HUES6 (cell line): Measurements from ENCODE around the gene TAX1BP1.

ENCODE experiments used
- H3K27ac ChIP-seq: 2 replicates; pipeline ENCODE4 v1.7.0; 2013; ENCODE audit warnings: low read depth, mild to moderate bottlenecking, low read length, inconsistent platforms
- H3K27me3 ChIP-seq: 2 replicates; pipeline ENCODE4 v1.6.1; 2013; ENCODE audit warnings: low read length; ENCODE audit not compliant: control insufficient read depth, insufficient read depth
- H3K36me3 ChIP-seq: 2 replicates; pipeline ENCODE4 v1.6.1; 2013; ENCODE audit warnings: low read length; ENCODE audit not compliant: control insufficient read depth, insufficient read depth
- H3K4me1 ChIP-seq: 2 replicates; pipeline ENCODE4 v1.6.1; 2013; ENCODE audit warnings: low read length; ENCODE audit not compliant: control insufficient read depth, insufficient read depth
- H3K4me3 ChIP-seq: 2 replicates; pipeline ENCODE4 v1.5.1; 2013; ENCODE audit warnings: low read depth, low read length
- H3K9ac ChIP-seq: one replicate; pipeline ENCODE4 v1.6.1; 2013; ENCODE audit warnings: mild to moderate bottlenecking, low read length
- H3K9me3 ChIP-seq: 2 replicates; pipeline ENCODE4 v1.6.1; 2013; ENCODE audit warnings: low read depth, low read length; ENCODE audit not compliant: control insufficient read depth, insufficient read depth

Gene TAX1BP1

DNA sequence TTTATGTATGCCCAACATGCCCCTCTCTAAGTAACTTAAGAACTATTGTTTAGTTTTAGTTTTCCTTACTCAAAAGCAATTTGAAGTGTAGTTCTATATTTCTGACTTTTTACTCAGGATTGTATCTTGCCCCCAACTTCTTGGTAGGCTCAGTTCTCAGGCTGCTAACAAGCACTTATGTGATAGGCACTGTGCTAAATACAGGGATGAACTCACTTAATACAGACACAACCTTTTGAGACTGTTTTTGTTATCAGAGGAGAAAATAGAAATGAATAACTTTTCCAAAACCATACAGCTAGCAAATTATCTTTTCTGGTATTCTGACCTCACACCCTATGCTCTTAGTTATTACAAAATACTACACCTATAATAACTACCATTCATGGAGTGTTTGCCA is 16.3 kb downstream of the TAX1BP1 start:
- H3K4me3 ChIP-seq = no peak overlapping the region
- H3K36me3 ChIP-seq = peaks cover 24% of the 10 kb centered on the region
- no peak overlapping the region for H3K9ac ChIP-seq
- H3K27me3 ChIP-seq = no peaks in the 10 kb centered on the region
- H3K27ac ChIP-seq = no peak overlapping the region
- no peaks in the 10 kb centered on the region for H3K4me1 ChIP-seq
- peaks cover 3% of the 10 kb centered on the region for H3K9me3 ChIP-seq

DNA sequence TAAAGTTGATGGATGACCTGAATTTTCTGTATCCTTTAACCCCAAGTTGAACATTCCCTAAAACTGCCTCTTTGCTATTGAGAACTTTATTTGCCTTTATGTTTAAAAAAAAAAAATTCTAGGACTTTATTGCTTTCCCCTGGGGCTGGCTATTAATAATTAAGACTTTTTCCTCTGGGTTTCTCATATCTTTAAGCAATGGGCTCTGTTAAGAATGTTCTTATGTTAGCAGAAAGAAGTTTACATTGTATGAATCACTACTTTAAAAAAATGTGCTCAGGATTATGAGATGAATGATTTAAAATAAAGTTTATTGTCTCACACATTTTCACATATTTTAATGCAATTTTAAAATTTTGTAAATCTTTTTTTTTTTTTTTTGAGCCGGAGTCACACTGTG is 19.5 kb downstream of the TAX1BP1 start:
- H3K9me3 ChIP-seq = peaks cover 5% of the 10 kb centered on the region
- H3K27ac ChIP-seq = no peak overlapping the region
- no peak overlapping the region for H3K4me3 ChIP-seq
- peaks cover 26% of the 10 kb centered on the region for H3K36me3 ChIP-seq
- no peaks in the 10 kb centered on the region for H3K27me3 ChIP-seq
- no peaks in the 10 kb centered on the region for H3K4me1 ChIP-seq
- no peak overlapping the region for H3K9ac ChIP-seq

DNA sequence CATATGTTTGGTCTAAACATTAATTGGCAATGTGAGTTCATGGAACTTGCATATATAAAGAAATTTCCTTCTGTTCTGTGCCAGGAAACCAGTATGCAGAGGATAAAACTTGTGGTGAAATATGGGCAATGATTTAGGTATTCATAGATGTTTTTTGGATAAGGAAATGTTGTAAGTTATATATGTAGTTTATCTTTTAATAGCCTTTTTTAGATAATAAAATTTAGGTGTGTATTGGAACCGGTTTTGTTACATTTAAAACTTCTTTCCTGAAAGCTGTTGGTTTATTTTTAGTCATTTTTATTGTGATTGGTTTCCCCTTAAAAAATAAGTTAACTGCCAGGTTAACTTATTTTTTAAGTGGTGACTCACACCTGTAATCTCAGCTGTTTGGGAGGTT is 22.1 kb downstream of the TAX1BP1 start:
- Histone ChIP-seq H3K9ac (no peak overlapping the region), H3K27me3 (no peaks in the 10 kb centered on the region), H3K4me1 (no peaks in the 10 kb centered on the region), H3K27ac (no peak overlapping the region), H3K4me3 (no peak overlapping the region), H3K36me3 (peaks cover 27% of the 10 kb centered on the region), H3K9me3 (peaks cover 5% of the 10 kb centered on the region)

DNA sequence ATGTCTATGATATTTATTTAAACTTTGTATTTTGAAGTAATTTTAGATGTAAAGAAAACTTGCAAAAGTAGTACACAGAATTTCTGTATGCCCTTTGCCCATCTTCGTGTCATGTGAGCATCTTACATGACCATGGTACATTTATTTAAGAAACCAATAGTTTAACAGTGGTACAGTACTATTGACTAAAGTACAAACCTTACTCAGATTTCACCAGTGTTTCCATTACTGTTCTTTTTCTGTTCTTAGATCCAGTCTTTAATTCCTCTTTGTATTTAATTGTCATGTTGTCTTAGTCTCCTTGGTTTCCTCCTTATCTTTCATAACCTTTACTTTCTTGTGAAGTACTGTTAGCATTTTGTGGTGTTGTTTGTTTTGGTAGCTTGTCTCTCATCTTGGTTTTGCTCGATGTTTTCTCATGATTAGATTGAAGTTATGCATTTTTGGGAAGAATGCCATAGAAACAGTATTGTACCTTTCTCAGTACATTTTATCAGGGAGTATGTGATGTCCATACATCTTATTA is 24.1 kb downstream of the TAX1BP1 start:
- H3K27ac ChIP-seq = no peak overlapping the region
- peaks cover 16% of the 10 kb centered on the region for H3K36me3 ChIP-seq
- H3K9me3 ChIP-seq = peaks cover 5% of the 10 kb centered on the region

DNA sequence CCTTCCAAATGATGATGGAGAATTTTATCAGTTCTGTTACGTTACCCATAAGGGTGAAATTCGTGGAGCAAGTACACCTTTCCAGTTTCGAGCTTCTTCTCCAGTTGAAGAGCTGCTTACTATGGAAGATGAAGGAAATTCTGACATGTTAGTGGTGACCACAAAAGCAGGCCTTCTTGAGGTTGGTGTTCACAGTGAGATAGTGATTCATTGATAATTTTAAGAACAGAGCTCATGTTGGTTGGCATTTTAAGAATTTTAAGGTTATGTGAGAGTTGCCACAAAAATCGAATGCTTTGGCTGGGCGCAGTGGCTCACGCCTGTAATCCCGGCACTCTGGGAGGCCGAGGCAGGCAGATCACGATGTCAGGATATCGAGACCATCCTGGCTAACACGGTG is 25.9 kb downstream of the TAX1BP1 start:
- Histone ChIP-seq H3K27me3 (no peaks in the 10 kb centered on the region), H3K9ac (no peak overlapping the region), H3K9me3 (peaks cover 5% of the 10 kb centered on the region), H3K36me3 (peaks cover 22% of the 10 kb centered on the region), H3K4me1 (no peaks in the 10 kb centered on the region), H3K27ac (no peak overlapping the region), H3K4me3 (no peak overlapping the region)

More for the DNA sequence above, 24.1 kb downstream of the TAX1BP1 start:
- Histone ChIP-seq H3K27me3 (no peaks in the 10 kb centered on the region), H3K9ac (no peak overlapping the region), H3K4me1 (no peaks in the 10 kb centered on the region), H3K4me3 (no peak overlapping the region)

DNA sequence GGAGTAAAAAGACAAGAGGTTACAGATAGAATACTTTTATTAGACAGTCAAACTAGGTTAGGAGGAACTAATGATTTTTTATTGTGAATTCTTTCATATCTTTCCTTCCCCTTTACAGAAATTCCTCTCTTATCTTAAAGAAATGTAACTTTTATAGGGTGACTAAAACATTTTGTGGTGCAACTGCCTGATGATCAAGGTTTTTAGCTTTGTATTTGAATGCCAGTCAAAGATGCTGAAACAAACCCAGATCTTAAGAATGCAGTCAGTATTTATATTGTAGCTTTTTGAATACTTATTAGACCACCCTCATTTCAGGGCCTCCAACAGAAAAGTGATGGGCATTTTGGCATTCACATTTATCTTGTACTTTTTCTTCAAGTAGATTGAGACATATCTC is 27.4 kb downstream of the TAX1BP1 start:
- Histone ChIP-seq H3K4me3 (no peak overlapping the region), H3K4me1 (no peaks in the 10 kb centered on the region), H3K36me3 (peaks cover 13% of the 10 kb centered on the region), H3K9ac (no peak overlapping the region), H3K27me3 (no peaks in the 10 kb centered on the region), H3K27ac (no peak overlapping the region), H3K9me3 (no peaks in the 10 kb centered on the region)

DNA sequence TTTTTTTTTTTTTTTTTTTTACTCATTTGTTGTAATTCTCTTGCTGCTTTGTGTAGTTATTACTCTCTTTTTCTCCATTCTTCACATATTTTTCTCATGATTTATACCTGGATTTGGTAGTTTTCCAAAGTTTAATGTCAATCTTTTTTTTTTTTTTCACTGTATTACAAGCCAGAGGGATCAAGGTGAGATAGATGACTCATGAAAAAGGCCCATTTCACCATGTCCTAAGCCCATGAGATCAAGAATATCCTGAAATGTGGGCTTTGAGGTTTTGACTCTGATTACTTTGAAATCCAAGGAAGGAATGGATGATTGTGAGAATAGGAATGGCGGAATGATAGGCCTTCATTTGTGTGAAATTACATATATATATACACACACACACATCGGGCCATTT is 31.1 kb downstream of the TAX1BP1 start:
- Histone ChIP-seq H3K9me3 (no peaks in the 10 kb centered on the region), H3K9ac (no peak overlapping the region), H3K27me3 (no peaks in the 10 kb centered on the region), H3K4me3 (no peak overlapping the region), H3K36me3 (peaks cover 8% of the 10 kb centered on the region), H3K27ac (no peak overlapping the region), H3K4me1 (no peaks in the 10 kb centered on the region)

DNA sequence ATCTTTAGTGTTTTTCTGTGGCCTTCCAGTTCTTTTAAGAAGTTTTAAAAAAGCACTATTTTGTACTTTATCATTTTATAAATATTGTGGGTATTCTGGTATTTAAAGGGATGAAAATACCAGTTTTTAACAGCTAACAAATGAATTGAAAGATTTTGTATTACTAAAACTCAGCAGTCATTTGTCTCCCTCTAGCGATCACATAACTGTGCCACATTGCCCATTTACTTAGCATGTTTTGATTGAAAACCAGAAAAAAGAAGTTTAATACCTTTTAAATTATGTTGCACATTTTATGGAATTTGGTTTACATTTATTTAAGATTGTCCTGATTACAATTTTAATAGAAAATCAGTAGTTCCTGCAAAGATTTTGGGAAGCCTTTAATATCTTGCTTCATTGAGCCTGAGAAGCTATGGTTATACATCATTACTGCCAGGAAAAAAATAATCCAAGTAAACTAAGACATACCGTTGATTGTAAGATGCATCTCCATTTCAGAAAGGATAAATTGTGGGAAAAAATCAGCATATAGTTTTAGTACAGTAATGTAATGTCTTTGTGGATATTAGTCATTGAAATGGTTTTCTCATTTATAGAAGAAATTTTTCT is 34.9 kb downstream of the TAX1BP1 start:
- H3K36me3 ChIP-seq = peaks cover 3% of the 10 kb centered on the region; the same call in 1 of the 2 replicates
- H3K27me3 ChIP-seq = no peaks in the 10 kb centered on the region
- H3K27ac ChIP-seq = no peak overlapping the region
- no peak overlapping the region for H3K9ac ChIP-seq
- no peaks in the 10 kb centered on the region for H3K9me3 ChIP-seq
- no peak overlapping the region for H3K4me3 ChIP-seq
- no peaks in the 10 kb centered on the region for H3K4me1 ChIP-seq

DNA sequence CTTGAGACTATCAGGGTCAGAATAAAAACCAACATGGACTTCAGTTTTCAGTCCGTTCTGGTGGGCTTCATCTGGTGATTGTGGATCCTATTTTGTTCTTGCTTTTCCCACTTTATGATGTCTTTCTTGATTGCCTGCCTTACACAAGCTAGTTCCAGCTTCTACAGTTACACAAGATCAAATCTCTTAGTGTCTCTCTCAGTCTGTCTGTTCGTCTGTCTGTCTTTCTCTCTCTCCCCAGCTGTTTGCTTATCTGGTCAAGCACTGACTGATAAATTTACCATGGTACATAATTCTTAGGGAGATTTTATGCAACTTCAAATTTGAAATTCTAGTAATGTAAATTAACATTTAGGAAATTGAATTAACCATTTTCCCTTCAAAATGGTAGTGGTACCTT is 35.8 kb downstream of the TAX1BP1 start:
- no peaks in the 10 kb centered on the region for H3K9me3 ChIP-seq
- no peak overlapping the region for H3K9ac ChIP-seq
- no peak overlapping the region for H3K27ac ChIP-seq
- H3K4me1 ChIP-seq = no peaks in the 10 kb centered on the region
- no peaks in the 10 kb centered on the region for H3K36me3 ChIP-seq
- no peak overlapping the region for H3K4me3 ChIP-seq
- H3K27me3 ChIP-seq = no peaks in the 10 kb centered on the region

DNA sequence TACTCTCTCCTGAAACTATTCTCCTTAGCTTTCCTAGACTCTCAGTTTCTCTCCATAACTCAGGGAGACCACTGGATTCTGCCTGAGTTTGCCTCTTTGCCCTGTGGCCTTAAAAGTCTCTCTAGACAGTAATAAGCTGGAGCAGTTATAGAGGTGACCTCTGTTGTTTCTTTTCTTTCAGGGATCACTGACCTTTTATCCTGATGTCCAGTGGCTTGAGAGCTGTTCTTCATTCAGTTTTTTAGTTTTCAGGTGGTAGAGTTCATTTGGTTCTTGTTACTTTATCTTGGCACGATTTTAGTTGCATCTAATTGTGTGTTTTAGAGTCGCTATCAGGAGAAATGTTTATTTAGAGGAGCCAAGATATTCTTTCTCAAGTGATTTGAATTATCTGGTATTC is 37.7 kb downstream of the TAX1BP1 start:
- H3K4me3 ChIP-seq = no peak overlapping the region
- H3K36me3 ChIP-seq = no peaks in the 10 kb centered on the region
- no peak overlapping the region for H3K9ac ChIP-seq
- no peaks in the 10 kb centered on the region for H3K9me3 ChIP-seq
- no peak overlapping the region for H3K27ac ChIP-seq
- no peaks in the 10 kb centered on the region for H3K27me3 ChIP-seq
- no peaks in the 10 kb centered on the region for H3K4me1 ChIP-seq

DNA sequence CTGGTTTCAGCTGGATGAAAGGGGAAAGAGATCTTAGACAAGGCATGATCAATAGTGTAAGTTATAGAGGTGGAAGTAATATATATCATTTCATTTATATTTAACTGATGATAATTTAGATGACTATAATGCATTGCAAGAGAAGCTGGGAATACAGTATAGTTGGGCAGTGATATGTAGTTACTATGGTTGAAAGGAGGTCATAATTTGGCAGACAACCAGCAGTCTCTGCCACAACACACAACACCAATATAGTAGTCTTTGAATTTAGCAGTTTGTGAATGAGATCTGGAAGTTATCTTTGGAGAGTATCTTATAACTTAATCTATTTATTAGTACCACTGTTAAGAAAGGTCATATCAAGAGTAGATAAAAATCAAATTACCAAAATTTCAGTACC is 39.9 kb downstream of the TAX1BP1 start:
- H3K27me3 ChIP-seq = no peaks in the 10 kb centered on the region
- no peaks in the 10 kb centered on the region for H3K4me1 ChIP-seq
- no peaks in the 10 kb centered on the region for H3K36me3 ChIP-seq
- H3K4me3 ChIP-seq = no peak overlapping the region
- no peaks in the 10 kb centered on the region for H3K9me3 ChIP-seq
- H3K9ac ChIP-seq = no peak overlapping the region
- no peak overlapping the region for H3K27ac ChIP-seq
